ENCODE results near the gene TMEM233. TPM values are rescaled to one million over a fixed set of nuclear protein-coding genes. Genes with fewer than 3 reads are reported as not detected.

The TMEM233 gene
- total RNA-seq, 1 experiment from 2014 or later, result not detected

DNA sequence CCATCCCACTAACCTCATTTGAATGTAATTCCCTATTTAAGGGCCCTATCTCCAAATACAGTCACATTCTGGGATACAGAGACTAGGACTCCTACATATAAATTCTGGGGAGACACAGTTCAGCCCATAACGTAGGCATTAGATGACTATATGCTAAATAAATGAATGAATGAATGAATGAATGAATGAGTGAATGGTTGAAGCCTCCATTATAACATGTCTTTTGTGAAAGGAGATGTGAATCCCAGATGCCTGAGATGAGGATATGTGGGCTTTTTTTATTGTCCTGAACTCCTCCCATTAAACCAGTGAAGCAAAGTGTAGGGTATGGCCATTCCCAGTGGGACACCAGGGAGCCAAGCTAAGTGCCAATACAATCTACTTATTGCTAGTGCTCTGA is 20.5 kb upstream of the TMEM233 start:
- H3K4me3 Mint-ChIP-seq (ENCODE audit: unreplicated experiment), result no peak overlapping the region
- TF ChIP-seq, protein P1, sequence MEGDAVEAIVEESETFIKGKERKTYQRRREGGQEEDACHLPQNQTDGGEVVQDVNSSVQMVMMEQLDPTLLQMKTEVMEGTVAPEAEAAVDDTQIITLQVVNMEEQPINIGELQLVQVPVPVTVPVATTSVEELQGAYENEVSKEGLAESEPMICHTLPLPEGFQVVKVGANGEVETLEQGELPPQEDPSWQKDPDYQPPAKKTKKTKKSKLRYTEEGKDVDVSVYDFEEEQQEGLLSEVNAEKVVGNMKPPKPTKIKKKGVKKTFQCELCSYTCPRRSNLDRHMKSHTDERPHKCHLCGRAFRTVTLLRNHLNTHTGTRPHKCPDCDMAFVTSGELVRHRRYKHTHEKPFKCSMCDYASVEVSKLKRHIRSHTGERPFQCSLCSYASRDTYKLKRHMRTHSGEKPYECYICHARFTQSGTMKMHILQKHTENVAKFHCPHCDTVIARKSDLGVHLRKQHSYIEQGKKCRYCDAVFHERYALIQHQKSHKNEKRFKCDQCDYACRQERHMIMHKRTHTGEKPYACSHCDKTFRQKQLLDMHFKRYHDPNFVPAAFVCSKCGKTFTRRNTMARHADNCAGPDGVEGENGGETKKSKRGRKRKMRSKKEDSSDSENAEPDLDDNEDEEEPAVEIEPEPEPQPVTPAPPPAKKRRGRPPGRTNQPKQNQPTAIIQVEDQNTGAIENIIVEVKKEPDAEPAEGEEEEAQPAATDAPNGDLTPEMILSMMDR (IDR thresholded peaks at IDR 0.05; ENCODE audit: unreplicated experiment), result no peak

DNA sequence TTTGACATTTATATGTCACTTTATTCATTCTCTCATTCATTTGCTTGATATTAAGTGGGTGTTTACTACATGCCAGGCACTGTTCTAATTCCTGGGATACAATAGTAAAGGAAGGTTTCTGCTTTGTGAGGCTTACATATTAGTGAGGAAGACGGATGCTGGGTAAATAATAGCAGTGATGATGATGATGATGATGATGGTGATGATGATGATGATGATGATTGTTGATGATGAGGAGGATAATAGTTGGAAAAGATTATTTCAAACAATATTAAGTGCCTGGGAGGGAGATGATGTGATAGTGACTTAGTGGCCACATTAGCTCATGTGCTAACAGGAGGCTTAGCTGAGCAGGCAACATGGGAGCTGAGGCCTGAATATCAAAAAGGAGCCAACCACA is 19.3 kb upstream of the TMEM233 start:
- Mint-ChIP-seq H3K4me1 (ENCODE audit: insufficient read depth, unreplicated experiment) (no peaks in the 10 kb centered on the region), H3K9me3 (ENCODE audit: unreplicated experiment) (no peaks in the 10 kb centered on the region), H3K27ac (ENCODE audit: low read depth, unreplicated experiment) (no peak overlapping the region), H3K36me3 (ENCODE audit: insufficient read depth, unreplicated experiment) (no peaks in the 10 kb centered on the region), H3K4me3 (ENCODE audit: unreplicated experiment) (no peak overlapping the region), H3K27me3 (ENCODE audit: insufficient read depth, unreplicated experiment) (no peaks in the 10 kb centered on the region)
- TF ChIP-seq, protein P1 (IDR thresholded peaks at IDR 0.05; ENCODE audit: unreplicated experiment), result no peak
- no TSS peak for BruUV-seq (replicated peaks)
- no peak for DNase-seq (ENCODE audit: unreplicated experiment)
- intact Hi-C loops (cut with micrococcal nuclease), result no loop called here
- ChIA-PET POLR2A (no interaction called here), CTCF (no interaction called here)

More for the DNA sequence above, 20.5 kb upstream of the TMEM233 start:
- H3K27ac Mint-ChIP-seq (ENCODE audit: low read depth, unreplicated experiment), result no peak overlapping the region
- no peaks in the 10 kb centered on the region for H3K9me3 Mint-ChIP-seq (ENCODE audit: unreplicated experiment)
- H3K27me3 Mint-ChIP-seq (ENCODE audit: insufficient read depth, unreplicated experiment), result no peaks in the 10 kb centered on the region
- intact Hi-C loops (cut with micrococcal nuclease), result no loop called here
- H3K36me3 Mint-ChIP-seq (ENCODE audit: insufficient read depth, unreplicated experiment), result no peaks in the 10 kb centered on the region
- CTCF ChIA-PET, result no interaction called here
- BruUV-seq (replicated peaks), result no TSS peak
- no peaks in the 10 kb centered on the region for H3K4me1 Mint-ChIP-seq (ENCODE audit: insufficient read depth, unreplicated experiment)
- no peak for DNase-seq (ENCODE audit: unreplicated experiment)
- POLR2A ChIA-PET, result no interaction called here

DNA sequence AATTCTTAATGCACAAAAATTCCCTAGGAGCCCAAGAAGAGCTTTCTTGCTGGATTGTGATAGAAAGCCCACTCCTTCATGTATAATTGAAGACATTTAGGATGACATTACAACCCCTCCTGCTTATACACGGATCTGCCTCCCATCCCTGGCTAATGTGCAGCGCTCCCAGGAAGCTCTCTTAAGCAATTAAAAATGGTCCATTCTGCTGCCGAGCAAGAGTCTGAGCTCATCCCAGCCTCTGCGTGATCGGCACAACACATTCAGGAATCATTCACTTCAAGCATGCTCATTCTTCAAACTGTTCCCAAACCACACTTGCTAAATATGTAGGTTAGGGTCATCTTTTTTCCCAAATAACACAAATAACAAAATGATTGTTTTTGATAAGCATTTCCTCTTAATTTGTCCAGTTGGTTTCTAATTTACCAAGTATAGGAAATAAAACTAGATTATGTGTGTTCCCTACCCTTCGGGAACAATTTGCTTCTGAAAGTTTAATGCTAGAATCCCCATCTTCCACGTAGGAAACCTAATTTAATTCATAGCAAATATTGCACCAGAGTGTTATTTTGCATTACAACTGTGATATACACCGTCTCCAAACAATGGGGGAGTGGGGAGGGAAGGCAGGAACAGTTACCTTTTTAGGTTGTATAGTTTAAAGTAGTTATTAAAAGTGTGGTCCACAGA is 17.3 kb upstream of the TMEM233 start:
- no peak overlapping the region for H3K27ac Mint-ChIP-seq (ENCODE audit: low read depth, unreplicated experiment)
- DNase-seq (ENCODE audit: unreplicated experiment), result no peak
- intact Hi-C loops (cut with micrococcal nuclease), result no loop called here
- no peaks in the 10 kb centered on the region for H3K27me3 Mint-ChIP-seq (ENCODE audit: insufficient read depth, unreplicated experiment)
- no peak overlapping the region for H3K4me3 Mint-ChIP-seq (ENCODE audit: unreplicated experiment)
- H3K36me3 Mint-ChIP-seq (ENCODE audit: insufficient read depth, unreplicated experiment), result no peaks in the 10 kb centered on the region
- POLR2A ChIA-PET, result no interaction called here
- CTCF ChIA-PET, result interaction anchor here (1.2 kb wide), 1 partner anchor 31 kb away, joined by 3 read pairs; no protein-coding TSS in a partner anchor
- no peaks in the 10 kb centered on the region for H3K4me1 Mint-ChIP-seq (ENCODE audit: insufficient read depth, unreplicated experiment)
- BruUV-seq (replicated peaks), result no TSS peak
- TF ChIP-seq, protein P1 (IDR thresholded peaks at IDR 0.05; ENCODE audit: unreplicated experiment), result no peak
- H3K9me3 Mint-ChIP-seq (ENCODE audit: unreplicated experiment), result no peaks in the 10 kb centered on the region

DNA sequence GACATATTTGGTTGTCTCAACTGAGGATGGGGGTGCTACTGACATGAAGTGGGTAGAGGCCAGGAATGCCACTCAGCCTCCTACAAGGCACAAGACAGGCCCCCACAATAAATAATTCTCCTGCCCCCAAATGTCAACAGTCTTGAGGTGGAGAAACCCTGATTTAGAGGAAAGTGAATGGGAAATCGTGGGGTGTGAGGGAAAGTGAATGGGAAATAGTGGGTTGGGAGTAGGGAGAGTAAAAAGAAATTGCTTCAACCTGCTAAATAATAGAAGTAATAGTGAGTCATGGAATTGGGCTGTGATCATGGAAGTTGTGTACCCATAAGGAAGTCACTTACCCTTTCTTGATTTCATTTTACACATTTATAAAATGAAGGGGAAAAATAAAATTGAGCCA is 16.7 kb upstream of the TMEM233 start:
- no peak for DNase-seq (ENCODE audit: unreplicated experiment)
- ChIA-PET POLR2A (no interaction called here), CTCF (no interaction called here)
- BruUV-seq (replicated peaks), result no TSS peak
- Mint-ChIP-seq H3K9me3 (ENCODE audit: unreplicated experiment) (no peaks in the 10 kb centered on the region), H3K4me1 (ENCODE audit: insufficient read depth, unreplicated experiment) (no peaks in the 10 kb centered on the region), H3K27me3 (ENCODE audit: insufficient read depth, unreplicated experiment) (no peaks in the 10 kb centered on the region), H3K36me3 (ENCODE audit: insufficient read depth, unreplicated experiment) (no peaks in the 10 kb centered on the region), H3K4me3 (ENCODE audit: unreplicated experiment) (no peak overlapping the region), H3K27ac (ENCODE audit: low read depth, unreplicated experiment) (no peak overlapping the region)
- TF ChIP-seq, protein P1 (IDR thresholded peaks at IDR 0.05; ENCODE audit: unreplicated experiment), result no peak
- intact Hi-C loops (cut with micrococcal nuclease), result no loop called here

Measured in MCF 10A (cell line).